CD8-positive, alpha-beta memory T cell (primary cell): ENCODE results near the gene CLEC20A. TPM values are rescaled to one million over a fixed set of nuclear protein-coding genes. Genes with fewer than 3 reads are reported as not detected.
A peak's percentile ranks its signal among the peaks of the same experiment; 100 is the strongest.

ENCODE experiments used
- CTCF ChIA-PET: fragments of 350-600 bp; sonication (Branson Sonifier 250); formaldehyde crosslinking; loops from one replicate; lab custom pipeline; 2021; ENCODE audit warnings: antibody characterized with exemption; lab: Charles Lee
- POLR2A ChIA-PET: fragments of 350-600 bp; sonication (Branson Sonifier 250); formaldehyde crosslinking; loops from one replicate; lab custom pipeline; 2021; ENCODE audit warnings: antibody characterized with exemption; lab: Charles Lee
- DNase-seq, 5 donors: peaks; one replicate each; pipeline versions ENCODE4 v3.0.0 to v3.0.0-alpha.2; 2020 to 2022; ENCODE audit warnings: mixed read lengths in 1 of 5
- H3K27ac ChIP-seq: one replicate; pipeline ENCODE4 v1.7.0; 2013; ENCODE audit warnings: low read depth, mild to moderate bottlenecking, low read length, moderate library complexity
- H3K27me3 ChIP-seq: 2 replicates; pipeline ENCODE4 v1.7.0; 2013; ENCODE audit warnings: low read length, mild to moderate bottlenecking; ENCODE audit not compliant: insufficient read depth, poor library complexity, severe bottlenecking
- H3K36me3 ChIP-seq: 2 replicates; pipeline ENCODE4 v1.7.0; 2013; ENCODE audit warnings: mild to moderate bottlenecking, low read length, moderate library complexity; ENCODE audit not compliant: insufficient read depth
- H3K4me1 ChIP-seq: 2 replicates; pipeline ENCODE4 v1.7.0; 2013; ENCODE audit warnings: mild to moderate bottlenecking, low read length, moderate library complexity; ENCODE audit not compliant: insufficient read depth
- H3K4me3 ChIP-seq: 2 replicates; pipeline ENCODE4 v1.7.0; 2013; ENCODE audit warnings: mild to moderate bottlenecking, low read length
- H3K9me3 ChIP-seq: 2 replicates; pipeline ENCODE4 v1.7.0; 2013; ENCODE audit warnings: mild to moderate bottlenecking, low read length
- H3K27ac Mint-ChIP-seq, 8 donors: one replicate each; pipeline ENCODE4 v1.8.0; 2020 to 2021; ENCODE audit warnings: mixed read lengths in 8 of 8, mild to moderate bottlenecking in 6 of 8, inconsistent platforms in 3 of 8, moderate library complexity in 3 of 8
- H3K27me3 Mint-ChIP-seq, 2 donors: one replicate each; pipeline ENCODE4 v1.8.0; 2020 to 2021; ENCODE audit warnings: mixed read lengths in 2 of 2, mild to moderate bottlenecking in 1 of 2, moderate library complexity in 1 of 2
- H3K36me3 Mint-ChIP-seq, 3 donors: one replicate each; pipeline ENCODE4 v1.8.0; 2020 to 2021; ENCODE audit warnings: mixed read lengths in 3 of 3, inconsistent platforms in 1 of 3, mild to moderate bottlenecking in 1 of 3
- H3K4me1 Mint-ChIP-seq, 3 donors: one replicate each; pipeline ENCODE4 v1.8.0; 2020 to 2021; ENCODE audit warnings: mixed read lengths in 3 of 3, inconsistent platforms in 1 of 3, mild to moderate bottlenecking in 1 of 3
- H3K4me3 Mint-ChIP-seq, 7 donors: one replicate each; pipeline ENCODE4 v1.8.0; 2020 to 2021; ENCODE audit warnings: mixed read lengths in 7 of 7, mild to moderate bottlenecking in 6 of 7, moderate library complexity in 4 of 7, inconsistent platforms in 2 of 7
- H3K9me3 Mint-ChIP-seq, 5 donors: one replicate each; pipeline ENCODE4 v1.8.0; 2020 to 2022; ENCODE audit warnings: mixed read lengths in 5 of 5, mild to moderate bottlenecking in 3 of 5, moderate library complexity in 2 of 5, inconsistent platforms in 1 of 5
- polyA plus RNA-seq: library from polyadenylated mRNA; unstranded; fragments of 300-500 nt; fragmentation: Illumina TruSeq; gene quantifications from one replicate; pipeline ENCODE4 v1.2.3, GENCODE V29; 2021
- total RNA-seq, 2 experiments: library from RNA; stranded (reverse); gene quantifications; one replicate each; pipeline ENCODE4 v1.2.3, GENCODE V29; 2021

Gene CLEC20A
- total and polyA plus RNA-seq, 3 experiments from 2014 or later, result not detected

- ChIA-PET POLR2A (no interaction called here), CTCF (interaction anchor here (1.4 to 1.9 kb wide), 4 partner anchors 11 to 474 kb away, joined by 4 to 8 read pairs (median 5); no protein-coding TSS in a partner anchor)
- Mint-ChIP-seq H3K9me3 (no peaks in the 10 kb centered on the region), H3K36me3 (no peaks in the 10 kb centered on the region), H3K4me3 (no peak overlapping the region), H3K27ac (peak overlapping the region in 1 of 8 donors; percentile 38), H3K4me1 (peaks cover 0 to 5% (median 2%) of the 10 kb centered on the region in 3 donors), H3K27me3 (peaks cover 0 to 4% of the 10 kb centered on the region in 2 donors)
- Histone ChIP-seq H3K4me3 (no peak overlapping the region), H3K4me1 (peaks cover 4% of the 10 kb centered on the region), H3K9me3 (no peaks in the 10 kb centered on the region), H3K27ac (no peak overlapping the region), H3K27me3 (no peaks in the 10 kb centered on the region), H3K36me3 (no peaks in the 10 kb centered on the region)
- no peak for DNase-seq
These were observed 31.6 kb upstream of the CLEC20A start for GRCh38 chr1:178528228-178528952.

GRCh38 chr1:178527117-178527516, 30.4 kb upstream of the CLEC20A start:
- Histone ChIP-seq H3K36me3 (no peaks in the 10 kb centered on the region), H3K4me1 (no peaks in the 10 kb centered on the region), H3K27me3 (no peaks in the 10 kb centered on the region), H3K4me3 (no peak overlapping the region), H3K27ac (no peak overlapping the region), H3K9me3 (no peaks in the 10 kb centered on the region)
- H3K36me3 Mint-ChIP-seq, result no peaks in the 10 kb centered on the region
- no peak for DNase-seq
- peaks cover 0 to under 1% (median 0%) of the 10 kb centered on the region in 3 donors for H3K4me1 Mint-ChIP-seq
- no peak overlapping the region for H3K27ac Mint-ChIP-seq
- H3K4me3 Mint-ChIP-seq, result peak overlapping the region in 1 of 7 donors; percentile 61
- no peaks in the 10 kb centered on the region for H3K9me3 Mint-ChIP-seq
- ChIA-PET CTCF (interaction anchor here (1.5 to 1.9 kb wide), 2 partner anchors 16 to 476 kb away, joined by 4 to 8 read pairs; no protein-coding TSS in a partner anchor), POLR2A (no interaction called here)
- H3K27me3 Mint-ChIP-seq, result peaks cover 0 to under 1% of the 10 kb centered on the region in 2 donors

GRCh38 chr1:178521241-178521640, 24.5 kb upstream of the CLEC20A start:
- Histone ChIP-seq H3K27ac (no peak overlapping the region), H3K9me3 (no peaks in the 10 kb centered on the region), H3K4me1 (no peaks in the 10 kb centered on the region), H3K4me3 (no peak overlapping the region), H3K27me3 (no peaks in the 10 kb centered on the region), H3K36me3 (no peaks in the 10 kb centered on the region)
- Mint-ChIP-seq H3K27ac (no peak overlapping the region), H3K27me3 (no peaks in the 10 kb centered on the region), H3K4me3 (no peak overlapping the region), H3K9me3 (peaks cover 0 to 2% (median 0%) of the 10 kb centered on the region in 5 donors), H3K4me1 (no peaks in the 10 kb centered on the region), H3K36me3 (no peaks in the 10 kb centered on the region)
- no peak for DNase-seq
- CTCF ChIA-PET, result no interaction called here
- POLR2A ChIA-PET, result no interaction called here

DNA sequence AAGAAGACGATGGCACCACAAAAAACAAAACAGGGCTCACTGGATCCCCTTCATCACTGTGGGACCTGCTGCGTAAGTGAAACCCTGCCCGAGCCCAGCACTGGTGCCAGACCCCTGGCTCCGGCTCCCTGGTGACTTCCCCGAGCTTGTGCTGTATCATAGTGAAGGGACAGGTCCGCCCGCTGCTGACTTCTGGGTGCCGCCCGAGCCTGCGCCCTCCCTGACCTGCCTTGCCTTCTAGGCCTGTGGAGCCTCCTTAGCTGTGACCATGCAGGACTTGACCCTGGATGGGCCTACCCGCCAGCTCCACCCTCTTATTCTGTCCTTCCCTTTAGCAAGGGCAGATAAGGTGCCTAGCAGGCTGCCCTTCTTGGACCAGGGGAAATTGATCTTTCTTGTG, 24.0 kb upstream of the CLEC20A start:
- no peak for DNase-seq
- ChIA-PET CTCF (interaction anchor here (2.8 kb wide), 1 partner anchor 12 kb away, joined by 10 read pairs; no protein-coding TSS in a partner anchor), POLR2A (no interaction called here)
- no peaks in the 10 kb centered on the region for H3K36me3 Mint-ChIP-seq
- H3K4me1 Mint-ChIP-seq, result no peaks in the 10 kb centered on the region
- Histone ChIP-seq H3K4me1 (no peaks in the 10 kb centered on the region), H3K4me3 (no peak overlapping the region), H3K36me3 (no peaks in the 10 kb centered on the region), H3K27me3 (no peaks in the 10 kb centered on the region), H3K9me3 (no peaks in the 10 kb centered on the region), H3K27ac (no peak overlapping the region)
- H3K9me3 Mint-ChIP-seq, result peaks cover 0 to 2% (median 0%) of the 10 kb centered on the region in 5 donors
- H3K27ac Mint-ChIP-seq, result peak overlapping the region in 1 of 8 donors; percentile 25
- H3K27me3 Mint-ChIP-seq, result no peaks in the 10 kb centered on the region
- no peak overlapping the region for H3K4me3 Mint-ChIP-seq

DNA sequence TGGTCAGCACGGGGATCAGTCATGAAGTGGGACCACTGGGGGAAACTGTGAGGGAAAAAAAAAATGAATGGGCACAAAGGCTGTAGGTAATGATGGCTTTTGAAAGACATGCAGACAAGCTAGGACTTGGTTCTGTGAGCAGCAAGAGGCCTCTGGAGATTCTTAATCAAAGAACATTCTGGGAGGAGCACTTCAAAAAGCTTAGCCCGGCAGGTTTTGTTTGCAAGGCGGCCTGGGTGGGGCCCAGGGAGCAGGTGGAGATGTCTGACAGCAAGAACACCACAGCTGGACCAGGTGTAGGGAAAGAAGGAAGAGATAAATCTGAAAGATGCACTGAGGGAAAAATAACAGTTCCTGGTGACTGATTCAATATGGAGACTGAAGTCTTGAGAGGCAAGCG, 22.1 kb upstream of the CLEC20A start:
- Histone ChIP-seq H3K27ac (no peak overlapping the region), H3K27me3 (no peaks in the 10 kb centered on the region), H3K36me3 (no peaks in the 10 kb centered on the region), H3K9me3 (no peaks in the 10 kb centered on the region), H3K4me3 (no peak overlapping the region), H3K4me1 (no peaks in the 10 kb centered on the region)
- no peak overlapping the region for H3K4me3 Mint-ChIP-seq
- ChIA-PET CTCF (interaction anchor here (2.8 kb wide), 1 partner anchor 14 kb away, joined by 10 read pairs; no protein-coding TSS in a partner anchor), POLR2A (no interaction called here)
- peaks cover 0 to 2% (median 0%) of the 10 kb centered on the region in 5 donors for H3K9me3 Mint-ChIP-seq
- H3K27ac Mint-ChIP-seq, result no peak overlapping the region
- no peaks in the 10 kb centered on the region for H3K4me1 Mint-ChIP-seq
- H3K27me3 Mint-ChIP-seq, result peaks cover 0 to 2% of the 10 kb centered on the region in 2 donors
- no peaks in the 10 kb centered on the region for H3K36me3 Mint-ChIP-seq
- no peak for DNase-seq

DNA sequence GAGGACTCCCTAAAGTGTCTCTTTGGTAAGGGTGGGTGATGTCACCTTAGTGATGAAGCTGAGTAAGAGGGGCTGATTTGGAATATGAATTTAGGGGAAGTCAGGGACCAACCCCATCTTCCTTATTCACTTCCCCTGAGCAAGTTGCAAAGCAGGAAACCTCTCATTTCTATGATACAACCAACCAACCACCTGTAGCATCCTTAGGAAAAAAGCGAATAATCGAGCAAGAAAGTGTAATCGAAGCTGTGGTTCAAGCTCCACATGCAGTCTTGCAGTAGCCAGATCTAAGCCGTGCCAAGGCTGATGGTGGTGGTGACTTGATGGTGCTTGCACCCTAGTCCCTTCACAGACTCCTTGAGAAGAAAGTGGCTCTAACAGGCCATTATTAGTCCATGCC, 19.3 kb upstream of the CLEC20A start:
- no peak overlapping the region for H3K27ac ChIP-seq
- Mint-ChIP-seq H3K36me3 (no peaks in the 10 kb centered on the region), H3K27me3 (peaks cover 0 to 4% of the 10 kb centered on the region in 2 donors), H3K4me3 (no peak overlapping the region), H3K27ac (no peak overlapping the region), H3K9me3 (peaks cover 0 to under 1% (median 0%) of the 10 kb centered on the region in 5 donors), H3K4me1 (no peaks in the 10 kb centered on the region)
- H3K36me3 ChIP-seq, result no peaks in the 10 kb centered on the region
- no peaks in the 10 kb centered on the region for H3K27me3 ChIP-seq
- H3K4me1 ChIP-seq, result no peaks in the 10 kb centered on the region
- no peak overlapping the region for H3K4me3 ChIP-seq
- no peak for DNase-seq
- ChIA-PET CTCF (no interaction called here), POLR2A (no interaction called here)
- no peaks in the 10 kb centered on the region for H3K9me3 ChIP-seq

GRCh38 chr1:178513278-178513983, 16.7 kb upstream of the CLEC20A start:
- Histone ChIP-seq H3K9me3 (no peaks in the 10 kb centered on the region), H3K4me3 (no peak overlapping the region), H3K27ac (no peak overlapping the region), H3K27me3 (no peaks in the 10 kb centered on the region), H3K36me3 (no peaks in the 10 kb centered on the region), H3K4me1 (no peaks in the 10 kb centered on the region)
- Mint-ChIP-seq H3K36me3 (no peaks in the 10 kb centered on the region), H3K27ac (peak overlapping the region in 1 of 8 donors; percentile 86), H3K9me3 (no peaks in the 10 kb centered on the region), H3K4me3 (no peak overlapping the region), H3K4me1 (no peaks in the 10 kb centered on the region), H3K27me3 (peaks cover 0 to 5% of the 10 kb centered on the region in 2 donors)
- POLR2A ChIA-PET, result no interaction called here
- CTCF ChIA-PET, result no interaction called here
- DNase-seq, result no peak
